Endothelial cell (in vitro differentiated cells): ENCODE measurements around the gene TIMM50. TPM values are rescaled to one million over a fixed set of nuclear protein-coding genes. Genes with fewer than 3 reads are reported as not detected.
A peak's percentile ranks its signal among the peaks of the same experiment; 100 is the strongest.

ENCODE experiments used
- DNase-seq: peaks from one replicate; pipeline ENCODE4 v3.0.0; 2021; ENCODE audit warnings: low spot score
- H3K27ac Mint-ChIP-seq: one replicate; pipeline ENCODE4 v1.8.0; 2021; ENCODE audit warnings: mixed read lengths, inconsistent platforms; ENCODE audit not compliant: unreplicated experiment
- H3K27me3 Mint-ChIP-seq: one replicate; pipeline ENCODE4 v1.8.0; 2021; ENCODE audit warnings: mild to moderate bottlenecking, moderate library complexity, mixed read lengths, inconsistent platforms; ENCODE audit not compliant: unreplicated experiment
- H3K36me3 Mint-ChIP-seq: one replicate; pipeline ENCODE4 v1.8.0; 2021; ENCODE audit warnings: mild to moderate bottlenecking, low read depth, mixed read lengths, inconsistent platforms; ENCODE audit not compliant: unreplicated experiment
- H3K4me1 Mint-ChIP-seq: one replicate; pipeline ENCODE4 v1.8.0; 2021; ENCODE audit warnings: mild to moderate bottlenecking, mixed read lengths, inconsistent platforms; ENCODE audit not compliant: unreplicated experiment
- H3K4me3 Mint-ChIP-seq: one replicate; pipeline ENCODE4 v1.8.0; 2021; ENCODE audit warnings: mild to moderate bottlenecking, mixed read lengths, inconsistent platforms; ENCODE audit not compliant: unreplicated experiment
- H3K9me3 Mint-ChIP-seq: one replicate; pipeline ENCODE4 v1.8.0; 2021; ENCODE audit warnings: mixed read lengths, inconsistent platforms; ENCODE audit not compliant: unreplicated experiment
- long read RNA-seq: library from polyadenylated mRNA; unstranded; transcript quantifications from one replicate; pipeline ENCODE4 v2.0.0, GENCODE V29; 2020; ENCODE audit not compliant: unreplicated experiment
- total RNA-seq: library from RNA; stranded (reverse); fragmentation: NEBNext Ultra II Directional; extraction: Animal tissue kit (Norgen Biotek cat#: 25700); gene quantifications from one replicate; pipeline ENCODE4 v1.2.1, GENCODE V29; 2021; ENCODE audit not compliant: unreplicated experiment
- TF ChIP-seq, protein P1 (sequence below): fragments of 200-600 bp; sonication (generic); IDR thresholded peaks from one replicate; pipeline ENCODE4 v1.5.0; 2021; ENCODE audit warnings: antibody characterized with exemption; ENCODE audit not compliant: unreplicated experiment

TIMM50 gene
- 86.2 TPM for total RNA-seq
- long read RNA-seq, transcript TIMM50-201 (11 exons, 1,612 nt), result major isoform, 75 of 82 reads
- long read RNA-seq, partial matches to known transcripts, result 2 of 82 reads
- long read RNA-seq, other reads (novel, unspliced or antisense), result 4 of 82 reads

DNA sequence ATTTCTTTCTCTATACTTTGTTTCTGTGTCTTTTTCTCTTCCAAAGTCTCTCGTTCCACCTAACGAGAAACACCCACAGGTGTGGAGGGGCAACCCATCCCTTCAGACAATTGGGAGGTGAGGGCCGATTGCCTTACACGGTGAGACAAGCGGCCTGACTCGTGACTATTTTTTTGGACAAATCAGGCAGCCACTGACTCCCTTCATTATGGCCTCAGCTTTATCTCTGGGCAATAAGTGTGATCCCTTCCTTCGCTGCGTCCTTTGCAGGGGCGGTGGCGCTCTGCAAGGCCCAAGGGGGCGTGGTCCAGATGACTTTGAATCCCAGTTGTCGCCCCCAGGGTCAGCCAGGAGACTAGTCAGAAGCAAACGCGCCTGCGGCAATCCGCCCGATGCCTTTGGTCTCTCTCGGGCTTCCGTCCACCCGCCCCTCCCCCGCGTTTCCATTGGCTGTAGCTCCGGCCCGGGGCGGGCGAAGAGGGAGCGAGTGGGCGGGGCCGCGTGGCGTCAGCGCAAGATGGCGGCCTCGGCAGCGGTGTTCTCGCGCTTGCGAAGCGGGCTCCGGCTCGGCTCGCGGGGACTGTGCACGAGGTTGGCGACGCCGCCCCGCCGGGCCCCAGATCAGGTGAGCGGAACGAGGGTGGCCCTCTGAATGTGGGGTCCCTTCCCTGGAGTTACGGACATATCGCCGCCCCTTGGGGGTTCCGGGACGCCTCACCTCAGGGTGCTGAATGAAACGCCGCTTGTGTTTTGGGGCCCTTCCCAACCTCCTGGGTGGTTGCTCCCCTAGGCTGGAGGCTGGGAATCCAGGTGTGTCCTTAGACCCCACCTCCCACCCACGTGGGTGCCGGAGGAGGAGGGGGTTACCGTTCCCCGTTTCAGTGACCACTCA lies at the start of gene TIMM50:
TSS of gene TIMM50 (plus strand) at position 502 of the 892 bp plus-strand sequence. CDS start at position 518, 16 bp downstream.
- TF ChIP-seq, protein P1, sequence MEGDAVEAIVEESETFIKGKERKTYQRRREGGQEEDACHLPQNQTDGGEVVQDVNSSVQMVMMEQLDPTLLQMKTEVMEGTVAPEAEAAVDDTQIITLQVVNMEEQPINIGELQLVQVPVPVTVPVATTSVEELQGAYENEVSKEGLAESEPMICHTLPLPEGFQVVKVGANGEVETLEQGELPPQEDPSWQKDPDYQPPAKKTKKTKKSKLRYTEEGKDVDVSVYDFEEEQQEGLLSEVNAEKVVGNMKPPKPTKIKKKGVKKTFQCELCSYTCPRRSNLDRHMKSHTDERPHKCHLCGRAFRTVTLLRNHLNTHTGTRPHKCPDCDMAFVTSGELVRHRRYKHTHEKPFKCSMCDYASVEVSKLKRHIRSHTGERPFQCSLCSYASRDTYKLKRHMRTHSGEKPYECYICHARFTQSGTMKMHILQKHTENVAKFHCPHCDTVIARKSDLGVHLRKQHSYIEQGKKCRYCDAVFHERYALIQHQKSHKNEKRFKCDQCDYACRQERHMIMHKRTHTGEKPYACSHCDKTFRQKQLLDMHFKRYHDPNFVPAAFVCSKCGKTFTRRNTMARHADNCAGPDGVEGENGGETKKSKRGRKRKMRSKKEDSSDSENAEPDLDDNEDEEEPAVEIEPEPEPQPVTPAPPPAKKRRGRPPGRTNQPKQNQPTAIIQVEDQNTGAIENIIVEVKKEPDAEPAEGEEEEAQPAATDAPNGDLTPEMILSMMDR, result no peak
- H3K36me3 Mint-ChIP-seq, result peaks cover 12% of the 10 kb centered on the region
- peak within 1 kb of the TSS; percentile 94 for H3K27ac Mint-ChIP-seq
- peak within 1 kb of the TSS; percentile 94 for H3K4me3 Mint-ChIP-seq
- H3K9me3 Mint-ChIP-seq, result no peaks in the 10 kb centered on the region
- peaks cover 4% of the 10 kb centered on the region for H3K27me3 Mint-ChIP-seq
- DNase-seq, result peak; percentile 100
- H3K4me1 Mint-ChIP-seq, result peaks cover 44% of the 10 kb centered on the region

DNA sequence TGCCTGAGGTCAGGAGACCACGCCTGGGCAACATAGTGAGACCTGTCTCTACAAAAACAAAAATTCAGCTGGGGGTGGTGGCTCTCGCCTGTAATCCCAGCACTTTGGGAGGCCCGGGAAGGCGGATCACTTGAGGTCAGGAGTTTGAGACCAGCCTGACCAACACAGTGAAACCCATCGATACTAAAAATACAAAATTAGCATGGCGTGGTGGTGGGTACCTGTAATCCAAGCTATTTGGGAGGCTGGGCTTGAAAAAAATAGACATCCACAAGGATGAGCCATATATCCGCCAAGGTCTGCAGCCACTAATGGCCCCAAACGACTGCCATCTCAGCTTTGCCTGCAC lies 48.0 kb upstream of the TIMM50 start:
- TF ChIP-seq, protein P1, result no peak
- Mint-ChIP-seq H3K36me3 (peaks cover 29% of the 10 kb centered on the region), H3K9me3 (no peaks in the 10 kb centered on the region), H3K4me3 (no peak overlapping the region), H3K27me3 (peaks cover 30% of the 10 kb centered on the region), H3K4me1 (peaks cover 29% of the 10 kb centered on the region), H3K27ac (peak overlapping the region; percentile 83)
- no peak for DNase-seq

DNA sequence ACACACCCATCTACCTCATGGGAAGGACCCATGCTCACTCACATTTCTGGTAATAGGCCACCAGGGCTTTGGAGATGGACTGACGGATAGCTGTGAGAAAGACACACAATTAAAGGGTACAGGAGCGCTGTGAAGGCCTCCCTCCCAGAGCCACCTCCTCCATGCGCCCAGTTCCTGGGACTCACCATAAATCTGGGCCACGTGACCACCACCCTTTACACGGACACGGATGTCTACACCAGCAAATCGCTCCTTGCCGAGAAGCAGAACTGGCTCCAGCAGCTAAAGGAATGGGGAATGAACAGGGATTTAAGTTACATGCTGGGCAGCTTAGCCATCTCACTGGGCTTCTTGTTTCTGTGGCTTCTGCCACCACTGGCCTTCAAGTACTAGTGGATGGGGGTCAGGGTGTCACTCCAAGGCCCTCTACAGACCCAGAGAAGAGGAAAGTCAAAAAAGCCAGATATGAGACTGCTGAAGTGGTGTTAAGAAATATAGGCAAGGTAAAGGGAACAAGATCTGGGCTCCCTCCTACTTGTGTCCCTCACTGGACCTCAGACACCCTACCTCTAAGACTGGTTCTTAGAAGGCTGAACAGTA lies 47.1 kb upstream of the TIMM50 start:
- Mint-ChIP-seq H3K4me1 (peaks cover 34% of the 10 kb centered on the region), H3K9me3 (no peaks in the 10 kb centered on the region), H3K27ac (peak overlapping the region; percentile 26), H3K36me3 (peaks cover 29% of the 10 kb centered on the region), H3K4me3 (peak overlapping the region; percentile 18), H3K27me3 (peaks cover 26% of the 10 kb centered on the region)
- DNase-seq, result no peak
- TF ChIP-seq, protein P1, result no peak

DNA sequence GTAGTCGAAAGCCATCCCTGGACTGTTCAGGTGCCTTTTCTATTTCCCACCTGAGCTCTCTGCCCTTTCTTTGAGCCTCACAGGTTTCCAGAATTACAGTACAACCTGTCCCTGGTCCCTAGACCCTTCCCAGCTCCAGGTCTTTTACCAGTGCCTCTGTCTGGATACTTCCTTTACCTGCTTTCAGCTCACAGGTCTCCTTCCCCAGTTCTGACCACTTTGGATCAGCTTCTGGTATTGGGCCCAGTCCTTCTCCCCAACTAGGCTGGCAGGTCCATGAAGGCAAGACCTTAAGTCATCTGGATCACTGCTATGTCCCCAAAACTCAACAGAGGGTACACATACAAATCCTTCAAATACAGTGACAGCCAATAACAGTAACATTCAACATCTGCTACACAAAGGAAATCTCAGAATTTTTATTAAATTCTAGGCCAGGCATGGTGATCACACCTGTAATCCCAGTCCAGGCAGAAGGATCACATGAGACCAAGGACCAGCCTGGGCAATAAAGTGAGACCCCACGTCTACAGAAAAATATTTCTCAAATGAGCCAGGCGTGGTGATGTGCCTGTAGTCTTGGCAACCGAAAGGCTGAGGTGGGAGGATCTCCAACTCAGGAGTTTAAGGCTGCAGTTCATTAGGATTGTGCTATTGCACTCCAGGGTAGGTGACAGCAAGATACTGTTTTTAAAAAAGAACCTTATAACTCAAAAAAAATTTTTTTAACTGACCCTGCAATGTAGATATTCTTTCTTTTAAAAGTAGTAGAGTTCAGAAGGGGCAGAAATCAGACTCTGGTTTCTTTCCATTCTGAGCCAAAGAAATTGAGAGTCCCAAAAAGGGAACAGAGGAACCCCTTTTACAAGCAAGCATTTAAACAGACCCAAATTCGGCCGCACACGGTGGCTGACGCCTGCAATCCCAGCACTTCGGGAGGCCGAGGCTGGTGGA lies 46.2 kb upstream of the TIMM50 start:
- no peaks in the 10 kb centered on the region for H3K9me3 Mint-ChIP-seq
- TF ChIP-seq, protein P1, result no peak
- peaks cover 26% of the 10 kb centered on the region for H3K27me3 Mint-ChIP-seq
- peak overlapping the region; percentile 80 for H3K27ac Mint-ChIP-seq
- H3K4me3 Mint-ChIP-seq, result peak overlapping the region; percentile 100
- peaks cover 29% of the 10 kb centered on the region for H3K36me3 Mint-ChIP-seq
- DNase-seq, result no peak
- H3K4me1 Mint-ChIP-seq, result peaks cover 34% of the 10 kb centered on the region
